PC-9 (cell line): Measurements from ENCODE around the gene AATF. TPM values are rescaled to one million over a fixed set of nuclear protein-coding genes. Genes with fewer than 3 reads are reported as not detected.

Source experiments
- BruUV-seq: library from RNA; stranded (reverse); fragments of 400-500 nt; replicated peaks from 2 replicates; lab custom pipeline; 2021; lab: Mats Ljungman, UMichigan
- CTCF ChIA-PET: fragments of 300-600 bp; sonication (Branson Sonifier 250); formaldehyde crosslinking; loops from one replicate; lab custom pipeline; 2022; ENCODE audit warnings: antibody characterized with exemption; lab: Charles Lee
- POLR2A ChIA-PET: fragments of 300-600 bp; sonication (Branson Sonifier 250); formaldehyde crosslinking; loops from one replicate; lab custom pipeline; 2022; ENCODE audit warnings: antibody characterized with exemption; ENCODE audit not compliant: unreplicated experiment; lab: Charles Lee
- DNase-seq, 2 experiments: peaks; one replicate each; pipeline versions ENCODE4 v3.0.0 to v3.0.0-alpha.2; 2015 to 2022; ENCODE audit warnings: mixed read lengths in 1 of 2
- H2AFZ ChIP-seq: fragments of 200-600 bp; sonication (generic); 2 replicates; pipeline ENCODE4 v1.8.1; 2017; ENCODE audit warnings: antibody characterized with exemption
- H3F3A ChIP-seq: fragments of 200-600 bp; sonication (generic); 2 replicates; pipeline ENCODE4 v1.8.1; 2017; ENCODE audit warnings: antibody characterized with exemption, mild to moderate bottlenecking, low read depth; ENCODE audit not compliant: insufficient read depth
- H3K27ac ChIP-seq: fragments of 200-600 bp; sonication (generic); 2 replicates; pipeline ENCODE4 v1.6.1; 2016; ENCODE audit warnings: mixed run types
- H3K27me3 ChIP-seq: fragments of 200-600 bp; sonication (generic); 2 replicates; pipeline ENCODE4 v1.6.1; 2016; ENCODE audit warnings: low read depth, mixed run types; ENCODE audit not compliant: insufficient read depth
- H3K36me3 ChIP-seq: fragments of 200-600 bp; sonication (generic); 2 replicates; pipeline ENCODE4 v1.6.1; 2016; ENCODE audit warnings: low read depth, mixed run types
- H3K4me1 ChIP-seq: fragments of 200-600 bp; sonication (generic); replicated peaks from 2 replicates; pipeline ENCODE4 v1.6.1; 2016; ENCODE audit warnings: mixed run types; ENCODE audit not compliant: insufficient read depth
- H3K4me2 ChIP-seq: fragments of 200-600 bp; sonication (generic); 2 replicates; pipeline ENCODE4 v1.6.1; 2017; ENCODE audit warnings: mixed run types
- H3K4me3 ChIP-seq: fragments of 200-600 bp; sonication (generic); 2 replicates; pipeline ENCODE4 v1.6.1; 2016; ENCODE audit warnings: mixed run types
- H3K79me2 ChIP-seq: fragments of 200-600 bp; sonication (generic); 2 replicates; pipeline ENCODE4 v1.6.1; 2017; ENCODE audit warnings: low read depth, mixed run types
- H3K9me2 ChIP-seq: fragments of 200-600 bp; sonication (generic); 2 replicates; pipeline ENCODE4 v1.8.1; 2017; ENCODE audit warnings: mild to moderate bottlenecking; ENCODE audit not compliant: insufficient read depth
- H3K9me3 ChIP-seq: fragments of 200-600 bp; sonication (generic); 2 replicates; pipeline ENCODE4 v1.8.1; 2016; ENCODE audit warnings: low read depth; ENCODE audit not compliant: insufficient read depth
- H4K20me1 ChIP-seq: fragments of 200-600 bp; sonication (generic); 2 replicates; pipeline ENCODE4 v1.8.1; 2017; ENCODE audit not compliant: insufficient read depth
- CTCF ChIP-seq: fragments of 200-600 bp; sonication (generic); conservative IDR thresholded peaks from 2 replicates; pipeline ENCODE4 v1.6.1; 2017; ENCODE audit warnings: mixed run types, antibody characterized with exemption, mild to moderate bottlenecking, moderate library complexity
- EZH2 ChIP-seq: fragments of 200-600 bp; sonication (generic); IDR thresholded peaks from 2 replicates; pipeline ENCODE4 v1.8.0; 2017; ENCODE audit warnings: antibody characterized with exemption, low read depth
- intact Hi-C: fragments of 100-400 bp; cut with micrococcal nuclease; formaldehyde crosslinking; loops from one replicate; pipeline ENCODE4 v1.10.0; 2022; ENCODE audit not compliant: unreplicated experiment
- total RNA-seq: library from RNA; stranded (reverse); gene quantifications from 2 replicates; pipeline ENCODE4 v1.2.3, GENCODE V29; 2021

AATF gene
- total RNA-seq, 1 experiment from 2014 or later: 71.4 TPM

GRCh38 chr17:37084372-37084771 is 135.6 kb downstream of the AATF start:
- Histone ChIP-seq H3K27ac (no peak overlapping the region), H2AFZ (no peak overlapping the region), H3K9me2 (no peaks in the 10 kb centered on the region), H3F3A (peaks cover 21% of the 10 kb centered on the region; the same call in 1 of the 2 replicates), H3K4me2 (no peak overlapping the region), H3K27me3 (no peaks in the 10 kb centered on the region), H3K4me3 (no peak overlapping the region), H3K36me3 (peaks cover 11% of the 10 kb centered on the region), H3K4me1 (peaks cover 11% of the 10 kb centered on the region), H3K9me3 (no peaks in the 10 kb centered on the region), H3K79me2 (no peaks in the 10 kb centered on the region), H4K20me1 (peaks cover 8% of the 10 kb centered on the region; the same call in 1 of the 2 replicates)
- DNase-seq: no peak
- TF ChIP-seq CTCF: no peak
- no peak for TF ChIP-seq EZH2
- ChIA-PET POLR2A (no interaction called here), CTCF (no interaction called here)
- intact Hi-C loops: no loop called here
- no TSS peak for BruUV-seq

DNA sequence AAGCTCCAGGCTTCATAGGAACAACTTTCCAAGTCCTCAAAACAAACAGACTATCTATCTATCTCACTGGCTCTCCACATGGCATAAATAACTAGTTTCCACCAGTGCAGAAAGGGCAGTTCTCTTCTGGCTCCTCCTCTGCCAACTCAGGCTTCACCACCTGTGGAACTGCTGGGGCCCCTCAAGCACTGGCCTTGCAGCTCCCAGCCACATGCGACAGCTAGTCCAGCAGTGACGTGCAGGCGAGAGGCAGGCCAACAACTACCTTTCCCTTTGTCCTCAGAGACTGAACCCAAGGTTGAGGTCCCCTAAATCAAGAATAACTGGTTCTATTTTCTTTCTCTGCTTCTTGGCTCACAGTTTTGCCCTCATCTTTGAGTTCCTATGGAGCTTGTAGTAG is 137.6 kb downstream of the AATF start:
- Histone ChIP-seq H3K36me3 (peaks cover 11% of the 10 kb centered on the region), H3K79me2 (no peaks in the 10 kb centered on the region)
- TF ChIP-seq CTCF: no peak
- TF ChIP-seq EZH2: no peak

GRCh38 chr17:37086948-37087347 is 138.2 kb downstream of the AATF start:
- CTCF ChIA-PET: interaction anchor here (0.5 to 0.7 kb wide), 2 partner anchors 39 to 380 kb away, joined by 3 to 6 read pairs; no protein-coding TSS in a partner anchor
- Histone ChIP-seq H3K27me3 (no peaks in the 10 kb centered on the region), H3F3A (peaks cover 19% of the 10 kb centered on the region), H2AFZ (no peak overlapping the region), H3K4me2 (no peak overlapping the region), H3K9me2 (no peaks in the 10 kb centered on the region), H3K4me1 (peaks cover 11% of the 10 kb centered on the region), H3K4me3 (no peak overlapping the region), H3K36me3 (peaks cover 11% of the 10 kb centered on the region), H3K27ac (no peak overlapping the region), H3K79me2 (no peaks in the 10 kb centered on the region), H3K9me3 (no peaks in the 10 kb centered on the region), H4K20me1 (peaks cover 10% of the 10 kb centered on the region)
- TF ChIP-seq EZH2 (no peak), CTCF (no peak)
- intact Hi-C loops: no loop called here
- BruUV-seq: no TSS peak
- DNase-seq: no peak
- POLR2A ChIA-PET: no interaction called here

More for the DNA sequence above, 137.6 kb downstream of the AATF start:
- BruUV-seq: no TSS peak
- H3K4me3 ChIP-seq: no peak overlapping the region
- no peaks in the 10 kb centered on the region for H3K9me2 ChIP-seq
- H3F3A ChIP-seq: peaks cover 21% of the 10 kb centered on the region
- intact Hi-C loops: no loop called here
- no peak overlapping the region for H3K27ac ChIP-seq
- no peak for DNase-seq
- CTCF ChIA-PET: no interaction called here
- H3K27me3 ChIP-seq: no peaks in the 10 kb centered on the region
- POLR2A ChIA-PET: no interaction called here
- H3K9me3 ChIP-seq: no peaks in the 10 kb centered on the region
- H2AFZ ChIP-seq: no peak overlapping the region
- peaks cover 11% of the 10 kb centered on the region for H3K4me1 ChIP-seq
- no peak overlapping the region for H3K4me2 ChIP-seq
- H4K20me1 ChIP-seq: peaks cover 8% of the 10 kb centered on the region; the same call in 1 of the 2 replicates
